ENCODE data around the gene SMLR1.

SMLR1 gene

GRCh38 chr6:130859161-130859867 is 32.1 kb downstream of the SMLR1 start:
- TF ChIP-seq CTCF (IDR thresholded peaks at IDR 0.05): no peak
- Histone ChIP-seq H3K4me1 (no peaks in the 10 kb centered on the region), H3K36me3 (ENCODE audit: control insufficient read depth, insufficient read depth, low read length) (no peaks in the 10 kb centered on the region), H3K4me3 (ENCODE audit: low read depth, low read length) (no peak overlapping the region), H3K27me3 (ENCODE audit: control insufficient read depth, insufficient read depth, low read length) (no peaks in the 10 kb centered on the region), H3K79me2 (no peaks in the 10 kb centered on the region), H3K9ac (no peak overlapping the region), H3K27ac (no peak overlapping the region), H3K4me2 (ENCODE audit: low read length) (no peak overlapping the region), H3K9me3 (ENCODE audit: control insufficient read depth, low read length) (no peaks in the 10 kb centered on the region), H2AFZ (no peak overlapping the region)

- no peaks in the 10 kb centered on the region for H3K79me2 ChIP-seq
- H2AFZ ChIP-seq: no peak overlapping the region
- H3K9ac ChIP-seq: no peak overlapping the region
- peaks cover 3% of the 10 kb centered on the region for H3K4me1 ChIP-seq
- TF ChIP-seq CTCF (IDR thresholded peaks at IDR 0.05): no peak
- H3K27ac ChIP-seq: no peak overlapping the region
- H3K36me3 ChIP-seq (ENCODE audit: control insufficient read depth, insufficient read depth, low read length): no peaks in the 10 kb centered on the region
- no peak overlapping the region for H3K4me3 ChIP-seq (ENCODE audit: low read depth, low read length)
- no peaks in the 10 kb centered on the region for H3K27me3 ChIP-seq (ENCODE audit: control insufficient read depth, insufficient read depth, low read length)
- H3K9me3 ChIP-seq (ENCODE audit: control insufficient read depth, low read length): no peaks in the 10 kb centered on the region
- no peak overlapping the region for H3K4me2 ChIP-seq (ENCODE audit: low read length)
Measured at GRCh38 chr6:130862370-130862769, 35.2 kb downstream of the SMLR1 start.

GRCh38 chr6:130863415-130864230 is 36.4 kb downstream of the SMLR1 start:
- H3K9ac ChIP-seq: no peak overlapping the region
- H3K4me1 ChIP-seq: peaks cover 3% of the 10 kb centered on the region
- no peaks in the 10 kb centered on the region for H3K36me3 ChIP-seq (ENCODE audit: control insufficient read depth, insufficient read depth, low read length)
- no peak overlapping the region for H2AFZ ChIP-seq
- TF ChIP-seq CTCF (IDR thresholded peaks at IDR 0.05): no peak
- no peaks in the 10 kb centered on the region for H3K79me2 ChIP-seq
- no peaks in the 10 kb centered on the region for H3K9me3 ChIP-seq (ENCODE audit: control insufficient read depth, low read length)
- no peaks in the 10 kb centered on the region for H3K27me3 ChIP-seq (ENCODE audit: control insufficient read depth, insufficient read depth, low read length)
- H3K4me2 ChIP-seq (ENCODE audit: low read length): no peak overlapping the region
- no peak overlapping the region for H3K4me3 ChIP-seq (ENCODE audit: low read depth, low read length)
- H3K27ac ChIP-seq: no peak overlapping the region

GRCh38 chr6:130864344-130864743 is 37.1 kb downstream of the SMLR1 start:
- H3K36me3 ChIP-seq (ENCODE audit: control insufficient read depth, insufficient read depth, low read length): no peaks in the 10 kb centered on the region
- H3K4me3 ChIP-seq (ENCODE audit: low read depth, low read length): no peak overlapping the region
- no peak overlapping the region for H3K9ac ChIP-seq
- no peaks in the 10 kb centered on the region for H3K9me3 ChIP-seq (ENCODE audit: control insufficient read depth, low read length)
- TF ChIP-seq CTCF (IDR thresholded peaks at IDR 0.05): no peak
- H3K4me1 ChIP-seq: peaks cover 3% of the 10 kb centered on the region
- H3K27ac ChIP-seq: no peak overlapping the region
- no peak overlapping the region for H2AFZ ChIP-seq
- no peaks in the 10 kb centered on the region for H3K27me3 ChIP-seq (ENCODE audit: control insufficient read depth, insufficient read depth, low read length)
- H3K4me2 ChIP-seq (ENCODE audit: low read length): no peak overlapping the region
- no peaks in the 10 kb centered on the region for H3K79me2 ChIP-seq
